ENCODE data around the gene ADGRG6. TPM values are rescaled to one million over a fixed set of nuclear protein-coding genes. Genes with fewer than 3 reads are reported as not detected.

Gene ADGRG6
- total and polyA plus RNA-seq, 4 donors = 5.9 to 42.2 (median 19.2) TPM

- DNase-seq (ENCODE audit: low read depth in 4 of 6, low spot score in 6 of 6) = no peak
- H3K36me3 ChIP-seq (ENCODE audit: control insufficient read depth, insufficient read depth, low read length) = no peaks in the 10 kb centered on the region
- no CpG with 5 or more reads among the region's 1 CpG for WGBS (ENCODE audit: insufficient coverage)
- H3K27me3 ChIP-seq (ENCODE audit: control insufficient read depth, insufficient read depth, low read length) = no peaks in the 10 kb centered on the region
- H3K4me3 ChIP-seq (ENCODE audit: low read depth, low read length) = no peak overlapping the region
- H3K9me3 ChIP-seq (ENCODE audit: control insufficient read depth, insufficient read depth, low read length) = no peaks in the 10 kb centered on the region
- H3K4me1 ChIP-seq (ENCODE audit: control insufficient read depth, insufficient read depth, low read length) = no peaks in the 10 kb centered on the region
- no peak overlapping the region for H3K27ac ChIP-seq (ENCODE audit: low read depth, low read length)
Measured at GRCh38 chr6:142409794-142410193, 108.0 kb downstream of the ADGRG6 start.

GRCh38 chr6:142411145-142411544, 109.3 kb downstream of the ADGRG6 start:
- H3K4me3 ChIP-seq (ENCODE audit: low read depth, low read length) = no peak overlapping the region
- H3K27me3 ChIP-seq (ENCODE audit: control insufficient read depth, insufficient read depth, low read length) = no peaks in the 10 kb centered on the region
- no peak for DNase-seq (ENCODE audit: low read depth in 4 of 6, low spot score in 6 of 6)
- H3K36me3 ChIP-seq (ENCODE audit: control insufficient read depth, insufficient read depth, low read length) = no peaks in the 10 kb centered on the region
- 100% methylated on average over 1 of the region's 2 CpGs for WGBS (ENCODE audit: insufficient coverage)
- no peaks in the 10 kb centered on the region for H3K9me3 ChIP-seq (ENCODE audit: control insufficient read depth, insufficient read depth, low read length)
- H3K27ac ChIP-seq (ENCODE audit: low read depth, low read length) = no peak overlapping the region
- no peaks in the 10 kb centered on the region for H3K4me1 ChIP-seq (ENCODE audit: control insufficient read depth, insufficient read depth, low read length)

GRCh38 chr6:142412241-142412640, 110.4 kb downstream of the ADGRG6 start:
- no peak overlapping the region for H3K4me3 ChIP-seq (ENCODE audit: low read depth, low read length)
- no peak for DNase-seq (ENCODE audit: low read depth in 4 of 6, low spot score in 6 of 6)
- no peaks in the 10 kb centered on the region for H3K4me1 ChIP-seq (ENCODE audit: control insufficient read depth, insufficient read depth, low read length)
- H3K27ac ChIP-seq (ENCODE audit: low read depth, low read length) = no peak overlapping the region
- no peaks in the 10 kb centered on the region for H3K27me3 ChIP-seq (ENCODE audit: control insufficient read depth, insufficient read depth, low read length)
- no peaks in the 10 kb centered on the region for H3K9me3 ChIP-seq (ENCODE audit: control insufficient read depth, insufficient read depth, low read length)
- no CpG with 5 or more reads among the region's 2 CpGs for WGBS (ENCODE audit: insufficient coverage)
- no peaks in the 10 kb centered on the region for H3K36me3 ChIP-seq (ENCODE audit: control insufficient read depth, insufficient read depth, low read length)

- Histone ChIP-seq H3K4me3 (ENCODE audit: low read depth, low read length) (no peak overlapping the region), H3K27ac (ENCODE audit: low read depth, low read length) (no peak overlapping the region), H3K36me3 (ENCODE audit: control insufficient read depth, insufficient read depth, low read length) (no peaks in the 10 kb centered on the region), H3K4me1 (ENCODE audit: control insufficient read depth, insufficient read depth, low read length) (no peaks in the 10 kb centered on the region), H3K9me3 (ENCODE audit: control insufficient read depth, insufficient read depth, low read length) (no peaks in the 10 kb centered on the region), H3K27me3 (ENCODE audit: control insufficient read depth, insufficient read depth, low read length) (no peaks in the 10 kb centered on the region)
- WGBS (ENCODE audit: insufficient coverage) = no CpG with 5 or more reads among the region's 2 CpGs
- no peak for DNase-seq (ENCODE audit: low read depth in 4 of 6, low spot score in 6 of 6)
Measured at GRCh38 chr6:142412658-142413057, 110.9 kb downstream of the ADGRG6 start.

- no peak overlapping the region for H3K4me3 ChIP-seq (ENCODE audit: low read depth, low read length)
- H3K9me3 ChIP-seq (ENCODE audit: control insufficient read depth, insufficient read depth, low read length) = no peaks in the 10 kb centered on the region
- H3K4me1 ChIP-seq (ENCODE audit: control insufficient read depth, insufficient read depth, low read length) = no peaks in the 10 kb centered on the region
- H3K27ac ChIP-seq (ENCODE audit: low read depth, low read length) = no peak overlapping the region
- H3K27me3 ChIP-seq (ENCODE audit: control insufficient read depth, insufficient read depth, low read length) = no peaks in the 10 kb centered on the region
- H3K36me3 ChIP-seq (ENCODE audit: control insufficient read depth, insufficient read depth, low read length) = no peaks in the 10 kb centered on the region
- DNase-seq (ENCODE audit: low read depth in 4 of 6, low spot score in 6 of 6) = no peak
Measured at GRCh38 chr6:142413111-142413510, 111.3 kb downstream of the ADGRG6 start.

GRCh38 chr6:142414462-142415250, 112.8 kb downstream of the ADGRG6 start:
- DNase-seq (ENCODE audit: low read depth in 4 of 6, low spot score in 6 of 6) = peak in 1 of 6 donors; percentile 75
- 100% methylated on average over 2 of the region's 8 CpGs for WGBS (ENCODE audit: insufficient coverage)

GRCh38 chr6:142416179-142416578, 114.4 kb downstream of the ADGRG6 start:
- 0% methylated on average over 2 of the region's 3 CpGs for WGBS (ENCODE audit: insufficient coverage)
- H3K27ac ChIP-seq (ENCODE audit: low read depth, low read length) = no peak overlapping the region
- DNase-seq (ENCODE audit: low read depth in 4 of 6, low spot score in 6 of 6) = peak in 4 of 6 donors; percentile 4 to 67 (median 30)

More at GRCh38 chr6:142414462-142415250, 112.8 kb downstream of the ADGRG6 start:
- Histone ChIP-seq H3K27ac (ENCODE audit: low read depth, low read length) (no peak overlapping the region), H3K36me3 (ENCODE audit: control insufficient read depth, insufficient read depth, low read length) (no peaks in the 10 kb centered on the region), H3K4me3 (ENCODE audit: low read depth, low read length) (no peak overlapping the region), H3K9me3 (ENCODE audit: control insufficient read depth, insufficient read depth, low read length) (no peaks in the 10 kb centered on the region), H3K27me3 (ENCODE audit: control insufficient read depth, insufficient read depth, low read length) (no peaks in the 10 kb centered on the region), H3K4me1 (ENCODE audit: control insufficient read depth, insufficient read depth, low read length) (no peaks in the 10 kb centered on the region)

GRCh38 chr6:142416686-142417085, 114.9 kb downstream of the ADGRG6 start:
- H3K36me3 ChIP-seq (ENCODE audit: control insufficient read depth, insufficient read depth, low read length) = no peaks in the 10 kb centered on the region
- H3K27ac ChIP-seq (ENCODE audit: low read depth, low read length) = no peak overlapping the region
- no peak overlapping the region for H3K4me3 ChIP-seq (ENCODE audit: low read depth, low read length)
- DNase-seq (ENCODE audit: low read depth in 4 of 6, low spot score in 6 of 6) = peak in 1 of 6 donors; percentile 52
- H3K4me1 ChIP-seq (ENCODE audit: control insufficient read depth, insufficient read depth, low read length) = no peaks in the 10 kb centered on the region
- H3K27me3 ChIP-seq (ENCODE audit: control insufficient read depth, insufficient read depth, low read length) = no peaks in the 10 kb centered on the region
- H3K9me3 ChIP-seq (ENCODE audit: control insufficient read depth, insufficient read depth, low read length) = no peaks in the 10 kb centered on the region

More at GRCh38 chr6:142416179-142416578, 114.4 kb downstream of the ADGRG6 start:
- Histone ChIP-seq H3K27me3 (ENCODE audit: control insufficient read depth, insufficient read depth, low read length) (no peaks in the 10 kb centered on the region), H3K4me3 (ENCODE audit: low read depth, low read length) (no peak overlapping the region), H3K36me3 (ENCODE audit: control insufficient read depth, insufficient read depth, low read length) (no peaks in the 10 kb centered on the region), H3K4me1 (ENCODE audit: control insufficient read depth, insufficient read depth, low read length) (no peaks in the 10 kb centered on the region), H3K9me3 (ENCODE audit: control insufficient read depth, insufficient read depth, low read length) (no peaks in the 10 kb centered on the region)

- no peak overlapping the region for H3K27ac ChIP-seq (ENCODE audit: low read depth, low read length)
Measured at GRCh38 chr6:142417331-142417750, 115.5 kb downstream of the ADGRG6 start.

GRCh38 chr6:142419071-142419470, 117.3 kb downstream of the ADGRG6 start:
- Histone ChIP-seq H3K9me3 (ENCODE audit: control insufficient read depth, insufficient read depth, low read length) (no peaks in the 10 kb centered on the region), H3K27me3 (ENCODE audit: control insufficient read depth, insufficient read depth, low read length) (no peaks in the 10 kb centered on the region), H3K36me3 (ENCODE audit: control insufficient read depth, insufficient read depth, low read length) (no peaks in the 10 kb centered on the region), H3K4me3 (ENCODE audit: low read depth, low read length) (no peak overlapping the region), H3K4me1 (ENCODE audit: control insufficient read depth, insufficient read depth, low read length) (no peaks in the 10 kb centered on the region), H3K27ac (ENCODE audit: low read depth, low read length) (no peak overlapping the region)
- DNase-seq (ENCODE audit: low read depth in 4 of 6, low spot score in 6 of 6) = no peak
- WGBS (ENCODE audit: insufficient coverage) = 75% methylated on average over 2 of the region's 3 CpGs

More at GRCh38 chr6:142417331-142417750, 115.5 kb downstream of the ADGRG6 start:
- no peaks in the 10 kb centered on the region for H3K36me3 ChIP-seq (ENCODE audit: control insufficient read depth, insufficient read depth, low read length)
- H3K9me3 ChIP-seq (ENCODE audit: control insufficient read depth, insufficient read depth, low read length) = no peaks in the 10 kb centered on the region
- H3K4me3 ChIP-seq (ENCODE audit: low read depth, low read length) = no peak overlapping the region
- no peak for DNase-seq (ENCODE audit: low read depth in 4 of 6, low spot score in 6 of 6)
- H3K4me1 ChIP-seq (ENCODE audit: control insufficient read depth, insufficient read depth, low read length) = no peaks in the 10 kb centered on the region
- no peaks in the 10 kb centered on the region for H3K27me3 ChIP-seq (ENCODE audit: control insufficient read depth, insufficient read depth, low read length)
- no CpG with 5 or more reads among the region's 1 CpG for WGBS (ENCODE audit: insufficient coverage)

All from spinal cord (tissue), 10 donors.